ENCODE results near the gene NOP16.

GRCh38 chr5:176359658-176360057 lies 28.7 kb downstream of the NOP16 start:
- TF ChIP-seq, protein P1, sequence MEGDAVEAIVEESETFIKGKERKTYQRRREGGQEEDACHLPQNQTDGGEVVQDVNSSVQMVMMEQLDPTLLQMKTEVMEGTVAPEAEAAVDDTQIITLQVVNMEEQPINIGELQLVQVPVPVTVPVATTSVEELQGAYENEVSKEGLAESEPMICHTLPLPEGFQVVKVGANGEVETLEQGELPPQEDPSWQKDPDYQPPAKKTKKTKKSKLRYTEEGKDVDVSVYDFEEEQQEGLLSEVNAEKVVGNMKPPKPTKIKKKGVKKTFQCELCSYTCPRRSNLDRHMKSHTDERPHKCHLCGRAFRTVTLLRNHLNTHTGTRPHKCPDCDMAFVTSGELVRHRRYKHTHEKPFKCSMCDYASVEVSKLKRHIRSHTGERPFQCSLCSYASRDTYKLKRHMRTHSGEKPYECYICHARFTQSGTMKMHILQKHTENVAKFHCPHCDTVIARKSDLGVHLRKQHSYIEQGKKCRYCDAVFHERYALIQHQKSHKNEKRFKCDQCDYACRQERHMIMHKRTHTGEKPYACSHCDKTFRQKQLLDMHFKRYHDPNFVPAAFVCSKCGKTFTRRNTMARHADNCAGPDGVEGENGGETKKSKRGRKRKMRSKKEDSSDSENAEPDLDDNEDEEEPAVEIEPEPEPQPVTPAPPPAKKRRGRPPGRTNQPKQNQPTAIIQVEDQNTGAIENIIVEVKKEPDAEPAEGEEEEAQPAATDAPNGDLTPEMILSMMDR (IDR thresholded peaks at IDR 0.05; ENCODE audit: insufficient read depth, low read depth, low read length), result no peak
- TF ChIP-seq EZH2 (IDR thresholded peaks at IDR 0.05; ENCODE audit: insufficient read depth, low read length), result no peak
